GM13976 (cell line): ENCODE data around the gene SLC25A5.
A peak's percentile ranks its signal among the peaks of the same experiment; 100 is the strongest.
"Not testable (repeated sequence)": the region's sequence is repeated elsewhere in the genome, so short reads cannot be mapped to it uniquely, and the experiment has no call there.

Experiments used
- DNase-seq: peaks from one replicate; pipeline ENCODE4 v3.0.0; 2012; ENCODE audit warnings: low spot score
- in situ Hi-C: fragments of 300-500 bp; cut with MboI; formaldehyde crosslinking; loops from one replicate; pipeline ENCODE4 v1.12.0; 2022; ENCODE audit warnings: low sequenced_read_pairs, mixed read lengths, inconsistent platforms; ENCODE audit not compliant: unreplicated experiment
- TF ChIP-seq, protein P1 (sequence below): IDR thresholded peaks from 2 replicates; pipeline ENCODE4 v1.5.1; 2012; ENCODE audit warnings: borderline replicate concordance, mild to moderate bottlenecking; ENCODE audit not compliant: insufficient read depth; ENCODE audit errors: extremely low read depth, missing control alignments, control extremely low read depth

SLC25A5 gene

DNA sequence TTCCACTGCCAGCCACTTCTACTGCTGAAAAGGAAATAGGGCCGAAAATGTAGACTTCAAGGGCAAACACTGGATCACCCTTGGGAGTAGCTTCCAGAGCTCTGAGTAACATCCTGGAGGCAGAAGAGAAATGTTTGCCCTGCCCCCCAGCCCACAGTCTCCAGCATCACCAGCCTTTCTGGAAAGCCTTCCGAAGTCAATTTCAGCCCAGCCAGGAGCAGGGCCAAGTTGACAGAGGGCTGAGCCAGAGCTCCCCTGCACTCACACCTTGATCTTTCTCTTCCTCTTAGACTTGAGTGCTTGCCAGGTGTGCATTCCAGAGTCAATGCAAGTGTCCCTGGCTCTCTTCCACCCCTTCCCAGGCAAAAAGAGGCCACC lies 35.2 kb downstream of the SLC25A5 start:
- no peak for DNase-seq
- in situ Hi-C loops = loop anchor here (25.0 kb wide), 1 partner anchor 234 kb away; no protein-coding TSS in a partner anchor
- TF ChIP-seq, protein P1, sequence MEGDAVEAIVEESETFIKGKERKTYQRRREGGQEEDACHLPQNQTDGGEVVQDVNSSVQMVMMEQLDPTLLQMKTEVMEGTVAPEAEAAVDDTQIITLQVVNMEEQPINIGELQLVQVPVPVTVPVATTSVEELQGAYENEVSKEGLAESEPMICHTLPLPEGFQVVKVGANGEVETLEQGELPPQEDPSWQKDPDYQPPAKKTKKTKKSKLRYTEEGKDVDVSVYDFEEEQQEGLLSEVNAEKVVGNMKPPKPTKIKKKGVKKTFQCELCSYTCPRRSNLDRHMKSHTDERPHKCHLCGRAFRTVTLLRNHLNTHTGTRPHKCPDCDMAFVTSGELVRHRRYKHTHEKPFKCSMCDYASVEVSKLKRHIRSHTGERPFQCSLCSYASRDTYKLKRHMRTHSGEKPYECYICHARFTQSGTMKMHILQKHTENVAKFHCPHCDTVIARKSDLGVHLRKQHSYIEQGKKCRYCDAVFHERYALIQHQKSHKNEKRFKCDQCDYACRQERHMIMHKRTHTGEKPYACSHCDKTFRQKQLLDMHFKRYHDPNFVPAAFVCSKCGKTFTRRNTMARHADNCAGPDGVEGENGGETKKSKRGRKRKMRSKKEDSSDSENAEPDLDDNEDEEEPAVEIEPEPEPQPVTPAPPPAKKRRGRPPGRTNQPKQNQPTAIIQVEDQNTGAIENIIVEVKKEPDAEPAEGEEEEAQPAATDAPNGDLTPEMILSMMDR = no peak

DNA sequence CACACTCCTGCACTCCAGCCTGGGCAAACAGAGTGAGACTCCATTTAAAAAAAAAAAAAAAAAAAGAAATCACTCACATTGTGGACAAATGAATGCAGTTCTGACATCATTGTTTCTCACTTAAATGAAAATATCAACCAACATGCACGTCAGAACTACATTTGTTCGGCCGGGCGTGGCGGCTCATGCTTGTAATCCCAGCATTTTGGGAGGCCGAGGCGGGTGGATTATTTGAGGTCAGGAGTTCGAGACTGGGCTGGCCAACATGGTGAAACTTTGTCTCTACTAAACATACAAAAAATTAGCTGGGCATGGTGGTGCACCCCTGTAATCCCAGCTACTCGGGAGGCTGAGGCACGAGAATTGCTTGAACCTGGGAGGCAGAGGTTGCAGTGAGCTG lies 36.9 kb downstream of the SLC25A5 start:
- in situ Hi-C loops = loop anchor here (25.0 kb wide), 1 partner anchor 232 kb away; no protein-coding TSS in a partner anchor
- DNase-seq = not testable (repeated sequence)

DNA sequence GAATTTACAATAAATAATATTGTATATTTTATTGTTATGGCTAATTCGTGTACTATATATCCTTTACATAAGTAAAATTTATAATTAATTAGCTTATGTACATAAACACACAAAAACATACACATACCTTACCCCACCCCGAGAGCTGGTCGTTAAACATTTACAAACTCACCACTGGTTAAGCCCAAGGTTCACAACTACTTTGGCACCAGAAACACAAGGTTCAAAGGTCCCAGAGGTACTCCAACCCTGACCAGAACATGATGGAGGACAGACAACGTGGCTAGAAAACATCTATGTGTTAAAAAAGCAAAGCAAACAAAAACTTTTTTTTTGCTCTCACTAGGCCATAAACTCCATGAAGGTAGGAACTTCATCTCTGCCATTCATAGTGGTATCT lies 37.7 kb downstream of the SLC25A5 start:
- TF ChIP-seq, protein P1 = no peak
- no peak for DNase-seq
- in situ Hi-C loops = loop anchor here (25.0 kb wide), 1 partner anchor 231 kb away; no protein-coding TSS in a partner anchor

- TF ChIP-seq, protein P1 = no peak
- in situ Hi-C loops = loop anchor here (25.0 kb wide), 1 partner anchor 230 kb away; no protein-coding TSS in a partner anchor
- no peak for DNase-seq
Measured at GRCh38 chrX:119507206-119507605, 39.0 kb downstream of the SLC25A5 start.

GRCh38 chrX:119512146-119512800 lies 44.0 kb downstream of the SLC25A5 start:
- TF ChIP-seq, protein P1 = peak; percentile 46
- peak; percentile 64 for DNase-seq
- in situ Hi-C loops = loop anchor here (10.0 to 25.0 kb wide), 2 partner anchors 225 to 273 kb away; no protein-coding TSS in a partner anchor

- TF ChIP-seq, protein P1 = peak; percentile 86
- DNase-seq = peak; percentile 81
- in situ Hi-C loops = loop anchor here (10.0 to 25.0 kb wide), 2 partner anchors 221 to 269 kb away; no protein-coding TSS in a partner anchor
Measured at GRCh38 chrX:119516157-119516702, 48.0 kb downstream of the SLC25A5 start.

DNA sequence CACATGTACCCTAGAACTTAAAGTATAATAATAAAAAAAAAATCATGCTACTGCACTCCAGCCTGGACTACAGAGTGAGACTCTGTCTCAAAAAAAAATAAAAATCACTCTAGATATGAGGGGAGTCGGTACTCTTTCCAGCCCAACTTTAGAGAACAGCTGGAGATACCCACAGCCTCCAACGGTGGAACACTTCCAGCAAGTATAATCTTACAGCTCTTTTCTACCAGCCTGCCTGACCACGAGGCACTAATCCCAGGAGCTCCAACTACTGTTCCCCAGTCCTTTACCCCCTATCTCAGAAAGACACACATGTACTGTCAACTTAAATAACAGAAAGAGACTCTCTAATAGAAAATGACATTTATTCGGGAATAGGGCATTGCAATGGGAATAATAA lies 50.1 kb downstream of the SLC25A5 start:
- in situ Hi-C loops = loop anchor here (10.0 to 25.0 kb wide), 2 partner anchors 219 to 266 kb away; no protein-coding TSS in a partner anchor

More for the DNA sequence above, 50.1 kb downstream of the SLC25A5 start:
- DNase-seq = no peak
- TF ChIP-seq, protein P1 = no peak
